ENCODE results near the gene CDKN2D. TPM values are rescaled to one million over a fixed set of nuclear protein-coding genes. Genes with fewer than 3 reads are reported as not detected.

CDKN2D gene
- total and polyA plus RNA-seq, 2 of the 13 experiments (the other 11 are each of a cell fraction or from before 2014, with no cell fraction given) = 5.4 to 8.6 TPM

DNA sequence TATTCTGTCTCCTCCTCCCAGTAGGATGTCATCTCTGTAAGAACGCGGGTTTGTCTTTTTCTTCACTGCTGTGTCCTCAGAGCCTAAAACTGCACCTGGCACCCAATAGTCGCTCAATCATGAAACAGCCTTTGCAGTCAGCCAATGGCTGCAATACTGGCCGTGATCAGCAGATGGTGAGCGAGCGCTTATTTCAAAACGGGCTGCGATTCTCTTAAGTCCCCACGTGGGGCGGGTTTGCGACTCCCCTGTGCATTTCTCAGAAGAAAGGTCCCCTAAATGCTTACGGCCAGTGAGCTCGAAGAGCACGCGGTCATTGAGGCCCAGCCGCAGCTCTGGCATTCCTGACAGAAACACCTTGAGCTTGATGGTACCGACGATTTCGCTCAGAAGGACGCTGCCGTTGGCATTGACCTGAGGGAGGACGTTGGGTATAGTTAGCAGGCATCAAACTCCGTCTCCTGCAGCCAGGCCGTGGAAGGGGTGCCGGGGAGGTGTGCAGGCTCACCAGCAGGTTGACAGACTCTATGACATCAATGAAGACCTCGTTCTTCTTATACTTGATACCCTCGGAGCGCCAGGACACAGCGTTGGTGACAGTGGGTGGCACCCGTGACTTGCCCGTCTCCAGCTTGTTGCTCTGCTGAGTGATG lies 12.3 kb upstream of the CDKN2D start (continued):
- TF ChIP-seq UBTF (CRISPR knock-in tag; IDR thresholded peaks at IDR 0.05) (0 out of 2 replicates have a peak, but pooled peaks have one; percentile 26), ZNF230 (CRISPR knock-in tag; IDR thresholded peaks at IDR 0.05) (no peak), IRF2 (CRISPR knock-in tag; IDR thresholded peaks at IDR 0.05) (no peak; the same call in 1 of the 2 replicates), CC2D1A (CRISPR knock-in tag; IDR thresholded peaks at IDR 0.05) (no peak), ZFP37 (CRISPR knock-in tag; IDR thresholded peaks at IDR 0.05; ENCODE audit: borderline replicate concordance) (no peak), ZBTB3 (CRISPR knock-in tag; IDR thresholded peaks at IDR 0.05; ENCODE audit: borderline replicate concordance, low read depth) (no peak), ZNF770 (CRISPR knock-in tag; IDR thresholded peaks at IDR 0.05) (peak; percentile 76; the same call in 1 of the 2 replicates), POGZ (CRISPR knock-in tag; IDR thresholded peaks at IDR 0.05) (no peak), ZNF768 (CRISPR knock-in tag; IDR thresholded peaks at IDR 0.05) (no peak), HIVEP1 (CRISPR knock-in tag; IDR thresholded peaks at IDR 0.05) (no peak; the same call in 1 of the 2 replicates), ZFP36 (IDR thresholded peaks at IDR 0.05; ENCODE audit: borderline replicate concordance, low read depth, low read length, partially characterized antibody) (no peak), ZNF225 (CRISPR knock-in tag; IDR thresholded peaks at IDR 0.05) (no peak; the same call in 1 of the 2 replicates), KMT2A (CRISPR knock-in tag; IDR thresholded peaks at IDR 0.05) (0 out of 2 replicates have a peak, but pooled peaks have one; percentile 37), ZNF775 (CRISPR knock-in tag; IDR thresholded peaks at IDR 0.05; ENCODE audit: borderline replicate concordance) (no peak)
- TF ChIP-seq, protein P1, sequence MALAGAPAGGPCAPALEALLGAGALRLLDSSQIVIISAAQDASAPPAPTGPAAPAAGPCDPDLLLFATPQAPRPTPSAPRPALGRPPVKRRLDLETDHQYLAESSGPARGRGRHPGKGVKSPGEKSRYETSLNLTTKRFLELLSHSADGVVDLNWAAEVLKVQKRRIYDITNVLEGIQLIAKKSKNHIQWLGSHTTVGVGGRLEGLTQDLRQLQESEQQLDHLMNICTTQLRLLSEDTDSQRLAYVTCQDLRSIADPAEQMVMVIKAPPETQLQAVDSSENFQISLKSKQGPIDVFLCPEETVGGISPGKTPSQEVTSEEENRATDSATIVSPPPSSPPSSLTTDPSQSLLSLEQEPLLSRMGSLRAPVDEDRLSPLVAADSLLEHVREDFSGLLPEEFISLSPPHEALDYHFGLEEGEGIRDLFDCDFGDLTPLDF (CRISPR knock-in tag; IDR thresholded peaks at IDR 0.05) = no peak
- TF ChIP-seq, protein P2, sequence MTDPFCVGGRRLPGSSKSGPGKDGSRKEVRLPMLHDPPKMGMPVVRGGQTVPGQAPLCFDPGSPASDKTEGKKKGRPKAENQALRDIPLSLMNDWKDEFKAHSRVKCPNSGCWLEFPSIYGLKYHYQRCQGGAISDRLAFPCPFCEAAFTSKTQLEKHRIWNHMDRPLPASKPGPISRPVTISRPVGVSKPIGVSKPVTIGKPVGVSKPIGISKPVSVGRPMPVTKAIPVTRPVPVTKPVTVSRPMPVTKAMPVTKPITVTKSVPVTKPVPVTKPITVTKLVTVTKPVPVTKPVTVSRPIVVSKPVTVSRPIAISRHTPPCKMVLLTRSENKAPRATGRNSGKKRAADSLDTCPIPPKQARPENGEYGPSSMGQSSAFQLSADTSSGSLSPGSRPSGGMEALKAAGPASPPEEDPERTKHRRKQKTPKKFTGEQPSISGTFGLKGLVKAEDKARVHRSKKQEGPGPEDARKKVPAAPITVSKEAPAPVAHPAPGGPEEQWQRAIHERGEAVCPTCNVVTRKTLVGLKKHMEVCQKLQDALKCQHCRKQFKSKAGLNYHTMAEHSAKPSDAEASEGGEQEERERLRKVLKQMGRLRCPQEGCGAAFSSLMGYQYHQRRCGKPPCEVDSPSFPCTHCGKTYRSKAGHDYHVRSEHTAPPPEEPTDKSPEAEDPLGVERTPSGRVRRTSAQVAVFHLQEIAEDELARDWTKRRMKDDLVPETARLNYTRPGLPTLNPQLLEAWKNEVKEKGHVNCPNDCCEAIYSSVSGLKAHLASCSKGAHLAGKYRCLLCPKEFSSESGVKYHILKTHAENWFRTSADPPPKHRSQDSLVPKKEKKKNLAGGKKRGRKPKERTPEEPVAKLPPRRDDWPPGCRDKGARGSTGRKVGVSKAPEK (CRISPR knock-in tag; IDR thresholded peaks at IDR 0.05; ENCODE audit: borderline replicate concordance) = no peak
- TF ChIP-seq, protein P3, sequence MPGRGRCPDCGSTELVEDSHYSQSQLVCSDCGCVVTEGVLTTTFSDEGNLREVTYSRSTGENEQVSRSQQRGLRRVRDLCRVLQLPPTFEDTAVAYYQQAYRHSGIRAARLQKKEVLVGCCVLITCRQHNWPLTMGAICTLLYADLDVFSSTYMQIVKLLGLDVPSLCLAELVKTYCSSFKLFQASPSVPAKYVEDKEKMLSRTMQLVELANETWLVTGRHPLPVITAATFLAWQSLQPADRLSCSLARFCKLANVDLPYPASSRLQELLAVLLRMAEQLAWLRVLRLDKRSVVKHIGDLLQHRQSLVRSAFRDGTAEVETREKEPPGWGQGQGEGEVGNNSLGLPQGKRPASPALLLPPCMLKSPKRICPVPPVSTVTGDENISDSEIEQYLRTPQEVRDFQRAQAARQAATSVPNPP (CRISPR knock-in tag; IDR thresholded peaks at IDR 0.05) = no peak
- TF ChIP-seq, protein P4, sequence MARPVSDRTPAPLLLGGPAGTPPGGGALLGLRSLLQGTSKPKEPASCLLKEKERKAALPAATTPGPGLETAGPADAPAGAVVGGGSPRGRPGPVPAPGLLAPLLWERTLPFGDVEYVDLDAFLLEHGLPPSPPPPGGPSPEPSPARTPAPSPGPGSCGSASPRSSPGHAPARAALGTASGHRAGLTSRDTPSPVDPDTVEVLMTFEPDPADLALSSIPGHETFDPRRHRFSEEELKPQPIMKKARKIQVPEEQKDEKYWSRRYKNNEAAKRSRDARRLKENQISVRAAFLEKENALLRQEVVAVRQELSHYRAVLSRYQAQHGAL (CRISPR knock-in tag; IDR thresholded peaks at IDR 0.05; ENCODE audit: not compliant biosample characterization) = no peak

All from HepG2 (cell line).